KG1 (cell line): Measurements from ENCODE around the gene DZIP1.
"Not testable (repeated sequence)": the region's sequence is repeated elsewhere in the genome, so short reads cannot be mapped to it uniquely, and the experiment has no call there.

ENCODE experiments used
- DNase-seq: peaks from one replicate; lab custom pipeline; 2025; lab: John Stamatoyannopoulos, UW

DZIP1 gene, protein sequence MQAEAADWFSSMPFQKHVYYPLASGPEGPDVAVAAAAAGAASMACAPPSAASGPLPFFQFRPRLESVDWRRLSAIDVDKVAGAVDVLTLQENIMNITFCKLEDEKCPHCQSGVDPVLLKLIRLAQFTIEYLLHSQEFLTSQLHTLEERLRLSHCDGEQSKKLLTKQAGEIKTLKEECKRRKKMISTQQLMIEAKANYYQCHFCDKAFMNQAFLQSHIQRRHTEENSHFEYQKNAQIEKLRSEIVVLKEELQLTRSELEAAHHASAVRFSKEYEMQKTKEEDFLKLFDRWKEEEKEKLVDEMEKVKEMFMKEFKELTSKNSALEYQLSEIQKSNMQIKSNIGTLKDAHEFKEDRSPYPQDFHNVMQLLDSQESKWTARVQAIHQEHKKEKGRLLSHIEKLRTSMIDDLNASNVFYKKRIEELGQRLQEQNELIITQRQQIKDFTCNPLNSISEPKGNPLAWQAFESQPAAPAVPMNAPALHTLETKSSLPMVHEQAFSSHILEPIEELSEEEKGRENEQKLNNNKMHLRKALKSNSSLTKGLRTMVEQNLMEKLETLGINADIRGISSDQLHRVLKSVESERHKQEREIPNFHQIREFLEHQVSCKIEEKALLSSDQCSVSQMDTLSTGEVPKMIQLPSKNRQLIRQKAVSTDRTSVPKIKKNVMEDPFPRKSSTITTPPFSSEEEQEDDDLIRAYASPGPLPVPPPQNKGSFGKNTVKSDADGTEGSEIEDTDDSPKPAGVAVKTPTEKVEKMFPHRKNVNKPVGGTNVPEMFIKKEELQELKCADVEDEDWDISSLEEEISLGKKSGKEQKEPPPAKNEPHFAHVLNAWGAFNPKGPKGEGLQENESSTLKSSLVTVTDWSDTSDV

DNA sequence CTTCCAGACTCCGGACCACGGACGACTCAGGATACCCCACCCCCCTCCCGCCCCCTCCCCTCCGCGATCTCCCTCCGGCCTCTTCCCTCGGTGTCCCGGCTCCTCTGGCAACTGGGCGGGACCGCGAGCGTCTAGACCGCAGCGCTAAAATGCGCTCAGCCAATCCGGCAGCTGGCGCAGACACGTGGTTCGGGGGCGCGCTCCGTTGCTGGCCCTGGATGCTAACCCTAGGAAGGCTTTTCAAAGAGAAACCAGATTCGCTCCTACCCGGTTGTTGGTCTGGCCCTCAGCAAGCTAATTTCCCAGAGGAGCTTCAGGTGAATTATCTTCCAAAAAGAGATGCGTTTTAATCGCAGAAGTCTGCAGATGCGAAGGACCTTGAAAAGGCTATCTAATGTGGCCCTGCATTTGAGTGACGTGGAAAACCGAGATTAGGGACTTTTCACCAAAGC, at the start of gene DZIP1:
Gene DZIP1 (minus strand): TSS at position 106 of the 452 bp plus-strand sequence. CDS start 2,677 bp downstream, outside the sequence.
- DNase-seq: no peak

- DNase-seq: not testable (repeated sequence)
These were observed 46.5 kb upstream of the DZIP1 start for GRCh38 chr13:95690986-95691385.

DNA sequence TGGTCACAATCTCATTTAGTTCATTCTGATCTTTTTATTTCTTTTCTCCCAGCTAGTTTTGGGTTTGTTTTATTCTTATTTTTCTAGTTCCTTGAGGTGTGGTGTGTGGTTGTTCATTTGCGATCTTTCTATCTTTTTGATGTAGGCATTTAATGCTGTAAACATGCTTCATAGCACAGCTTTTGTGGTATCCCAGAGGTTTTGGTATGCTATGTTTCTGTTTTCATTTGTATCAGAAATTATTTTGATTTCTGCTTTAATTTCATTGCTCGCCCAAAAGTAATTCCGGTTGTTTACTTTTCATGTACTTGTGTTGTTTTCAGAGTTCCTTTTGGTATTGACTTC, 45.0 kb upstream of the DZIP1 start:
- no peak for DNase-seq

GRCh38 chr13:95684960-95685359, 40.5 kb upstream of the DZIP1 start:
- not testable (repeated sequence) for DNase-seq

DNA sequence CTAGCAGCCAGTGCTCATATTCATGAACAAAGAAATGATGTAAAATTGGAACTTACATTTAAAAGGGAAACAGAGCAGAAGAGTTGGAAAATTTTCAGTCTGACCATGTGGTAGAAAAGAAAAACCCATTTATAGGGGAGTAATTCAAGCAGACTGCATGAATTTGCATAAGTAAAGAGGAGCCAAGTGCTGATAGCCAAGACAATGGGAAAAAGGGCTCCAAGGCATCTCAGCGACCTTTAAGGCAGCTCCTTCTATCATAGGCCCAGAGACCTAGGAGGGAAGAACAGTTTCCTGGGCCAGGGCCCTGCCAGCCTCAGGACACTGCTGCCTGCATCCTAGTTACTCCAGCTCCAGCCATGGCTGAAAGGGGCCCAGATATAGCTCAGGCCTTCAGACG, 39.9 kb upstream of the DZIP1 start:
- DNase-seq: no peak

- DNase-seq: no peak
These were observed 35.2 kb upstream of the DZIP1 start for GRCh38 chr13:95679722-95680121.

GRCh38 chr13:95678967-95679366, 34.5 kb upstream of the DZIP1 start:
- DNase-seq: no peak

DNA sequence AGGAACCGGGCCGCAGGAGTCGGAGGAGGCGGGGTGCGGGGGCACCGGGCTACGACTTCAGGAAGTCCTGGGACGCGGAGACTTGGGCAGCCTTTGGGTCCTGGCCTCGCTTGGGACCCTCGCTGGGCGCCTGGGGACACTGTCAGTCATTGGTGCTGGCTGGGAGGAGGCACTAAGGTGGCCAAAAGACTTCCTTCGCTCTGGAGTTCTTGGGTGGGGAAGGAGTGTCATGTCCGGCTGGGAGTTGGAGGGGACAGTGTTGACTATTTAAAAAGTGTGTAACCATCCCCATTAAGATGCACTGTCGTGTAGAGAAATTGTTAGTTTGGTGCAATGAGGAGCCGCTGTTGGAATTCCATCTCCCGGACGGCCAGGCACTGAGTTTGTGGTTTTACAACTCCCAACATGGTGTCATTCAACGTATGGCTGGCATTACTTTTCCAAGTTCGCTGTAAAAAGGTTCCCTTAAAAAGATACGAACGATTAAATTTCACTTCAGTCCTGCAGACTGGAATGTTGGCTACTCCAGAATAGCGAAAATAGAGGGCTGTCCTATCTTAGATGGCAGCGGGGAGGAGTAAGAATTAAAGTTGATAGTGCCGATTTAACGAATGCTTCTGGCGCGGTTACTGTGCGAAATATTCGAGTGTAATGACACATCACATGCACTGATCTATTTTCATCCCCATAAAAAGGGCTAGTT, 33.2 kb upstream of the DZIP1 start:
- no peak for DNase-seq

GRCh38 chr13:95676762-95677563, 32.5 kb upstream of the DZIP1 start, which contains the start of gene DNAJC3:
Gene DNAJC3 (plus strand): TSS chr13:95677139. CDS start chr13:95677256, 117 bp downstream.
- peak; percentile 93 for DNase-seq

DNA sequence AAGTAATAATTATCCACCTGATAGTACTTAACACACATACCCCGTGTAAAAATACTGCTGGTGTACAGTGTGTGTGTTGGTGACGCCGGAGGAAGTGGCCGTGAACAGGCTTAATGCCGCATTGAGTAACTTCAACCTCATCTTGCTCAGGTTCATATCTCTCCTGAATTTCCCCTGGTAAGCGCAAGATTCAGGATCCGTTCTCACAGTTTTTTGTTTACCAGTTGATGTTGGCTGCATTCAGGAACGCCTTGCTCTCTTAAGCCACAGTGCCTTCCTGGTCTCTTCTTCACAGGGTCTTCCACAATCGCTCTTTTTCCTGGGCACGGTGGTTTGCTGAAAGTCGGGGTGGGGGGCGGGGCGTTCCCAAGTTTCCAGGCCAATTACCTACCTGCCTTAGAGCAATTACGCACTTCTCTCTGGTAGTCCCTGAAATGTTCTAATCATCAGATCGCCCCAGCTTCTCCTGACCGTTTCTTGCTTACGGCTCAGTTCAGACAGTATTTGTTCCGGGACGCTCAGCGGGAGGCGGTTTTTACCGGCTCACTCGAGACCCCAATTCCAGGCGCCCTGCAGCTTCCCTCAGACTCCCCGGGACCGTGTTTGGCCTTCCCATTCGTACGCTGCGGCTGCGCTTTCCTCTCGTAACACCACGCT, 31.7 kb upstream of the DZIP1 start:
- DNase-seq: peak; percentile 77

- DNase-seq: no peak
These were observed 27.1 kb upstream of the DZIP1 start for GRCh38 chr13:95671597-95671996.

DNA sequence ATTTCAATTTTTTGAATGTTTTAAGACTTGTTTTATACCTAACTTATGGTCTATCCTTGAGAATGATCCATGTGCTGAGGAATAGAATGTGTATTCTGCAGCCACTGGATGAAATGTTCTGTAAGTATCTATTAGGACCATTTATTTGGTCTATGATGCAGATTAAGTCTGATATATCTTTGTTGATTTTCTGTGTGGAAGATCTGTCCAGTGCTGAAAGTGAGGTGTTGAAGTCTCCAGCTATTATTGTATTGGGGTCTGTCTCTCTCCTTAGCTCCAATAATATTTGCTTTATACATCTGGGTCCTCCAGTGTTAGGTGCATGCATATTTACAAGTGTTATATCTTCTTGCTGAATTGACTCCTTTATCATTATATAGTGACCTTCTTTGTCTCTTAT, 22.7 kb upstream of the DZIP1 start:
- DNase-seq: not testable (repeated sequence)

- peak; percentile 17 for DNase-seq
These were observed 16.6 kb upstream of the DZIP1 start for GRCh38 chr13:95660981-95661581.

DNA sequence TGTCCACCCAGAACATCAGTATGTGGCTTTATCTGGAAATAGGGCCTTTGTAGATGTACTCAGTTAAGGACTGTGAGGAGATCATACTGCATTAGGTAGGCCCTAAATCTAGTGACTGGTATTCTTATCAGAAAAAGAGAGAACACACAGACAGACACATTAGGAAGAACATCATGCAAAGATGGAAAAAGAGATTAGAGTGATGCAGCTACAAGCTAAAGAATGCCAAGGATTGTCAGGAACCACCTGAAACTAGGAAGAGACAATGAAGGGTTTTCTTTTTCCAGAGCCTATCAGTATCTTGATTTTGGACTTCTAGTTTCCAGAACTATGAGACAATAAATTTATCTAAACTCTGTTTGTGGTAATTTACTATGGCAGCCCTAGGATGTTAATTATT, 15.0 kb upstream of the DZIP1 start:
- DNase-seq: no peak

GRCh38 chr13:95656386-95657015, 12.0 kb upstream of the DZIP1 start:
- DNase-seq: no peak

DNA sequence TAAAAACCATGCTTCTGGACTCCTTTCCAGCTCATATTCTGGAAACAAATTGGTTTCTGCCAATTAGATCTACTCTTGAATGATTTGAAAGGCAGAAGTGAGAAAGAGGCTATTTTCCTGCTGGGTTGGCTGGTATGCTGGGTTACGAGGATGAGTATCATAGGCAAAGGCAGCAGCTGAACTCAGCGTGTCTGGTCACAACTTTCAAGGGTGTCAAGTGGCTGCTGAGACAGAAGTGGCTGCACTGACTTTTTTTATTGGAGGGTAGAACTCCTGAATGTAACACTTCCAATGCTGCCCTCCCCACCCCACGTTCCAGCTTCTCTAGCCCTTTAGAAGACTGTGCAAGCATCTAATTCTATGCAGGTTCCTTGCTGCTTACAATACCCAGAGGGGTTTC, 8.3 kb upstream of the DZIP1 start:
- no peak for DNase-seq

DNA sequence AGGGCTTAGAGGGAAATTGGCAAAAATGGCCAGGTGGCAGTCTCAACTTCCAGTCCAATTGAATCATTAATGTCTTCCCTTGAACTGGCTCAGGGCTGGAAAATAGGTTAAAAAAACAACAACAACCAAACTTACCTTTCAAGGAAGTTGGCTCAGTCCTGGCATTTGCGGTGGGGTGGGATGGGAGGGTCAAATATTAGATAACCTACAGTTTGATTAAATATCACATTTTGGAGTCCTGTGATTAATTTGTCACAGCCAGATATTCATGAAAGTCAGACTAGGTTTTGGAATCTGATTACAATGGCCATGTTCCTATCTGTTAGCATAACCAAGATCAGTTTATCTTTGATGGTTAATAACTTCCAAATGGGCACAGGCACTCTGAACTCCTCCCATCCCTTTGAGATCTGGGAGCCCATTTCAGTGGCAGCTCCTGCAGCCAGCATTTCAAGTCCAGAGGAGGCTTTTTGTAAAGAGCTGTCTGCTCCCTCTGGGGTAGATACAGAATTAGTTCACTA, 7.8 kb upstream of the DZIP1 start:
- DNase-seq: no peak

DNA sequence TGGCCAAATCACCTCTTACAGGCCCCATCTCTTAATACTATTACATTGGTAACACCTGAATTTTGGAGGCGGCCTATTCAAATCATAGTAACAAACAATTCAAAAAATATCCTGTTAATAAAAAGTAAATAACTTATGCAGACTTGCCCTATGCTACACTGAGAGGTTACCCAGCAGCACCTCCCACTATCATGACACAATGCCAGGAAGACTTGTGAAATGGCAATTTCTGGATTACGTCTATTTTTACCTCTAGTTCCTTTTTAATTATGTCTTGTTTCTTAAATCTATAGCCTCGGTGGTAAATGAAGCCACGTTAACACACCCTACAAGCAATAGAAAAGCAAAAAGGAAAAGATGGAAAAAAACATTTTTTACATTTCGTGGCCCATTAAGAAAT, 6.2 kb upstream of the DZIP1 start:
- DNase-seq: no peak

DNA sequence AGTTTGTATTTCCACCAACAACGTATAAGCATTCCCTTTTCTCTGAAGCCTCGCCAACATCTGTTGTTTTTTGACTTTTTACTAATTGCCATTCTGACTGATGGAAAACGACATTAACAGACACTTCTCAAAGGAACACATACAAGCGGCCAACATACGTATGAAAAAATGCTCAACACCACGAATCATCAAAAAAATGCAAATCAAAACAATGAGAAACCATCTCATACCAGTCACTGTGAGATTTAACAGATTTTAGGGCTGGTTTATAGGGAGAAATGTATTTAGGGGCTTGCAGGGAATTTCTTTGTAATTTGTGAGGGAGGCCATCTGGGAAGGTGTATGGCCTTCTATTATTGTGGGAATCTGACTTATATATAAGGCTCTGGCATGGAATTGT, 2.8 kb upstream of the DZIP1 start:
- no peak for DNase-seq
